GM13977 (cell line): ENCODE measurements around the gene EPS8.
"Not testable (repeated sequence)": the region's sequence is repeated elsewhere in the genome, so short reads cannot be mapped to it uniquely, and the experiment has no call there.

Experiments
- DNase-seq: peaks from one replicate; pipeline ENCODE4 v3.0.0; 2012; ENCODE audit warnings: low spot score
- in situ Hi-C: fragments of 300-500 bp; cut with MboI; formaldehyde crosslinking; loops from one replicate; pipeline ENCODE4 v1.12.0; 2022; ENCODE audit warnings: low sequenced_read_pairs, low pct_unique_long_range_greater_than_20kb, mixed read lengths, inconsistent platforms; ENCODE audit not compliant: unreplicated experiment
- TF ChIP-seq, protein P1 (sequence below): IDR thresholded peaks from 2 replicates; pipeline ENCODE4 v1.5.1; 2012; ENCODE audit warnings: mild to moderate bottlenecking, control low read depth; ENCODE audit not compliant: insufficient read depth; ENCODE audit errors: extremely low read depth, missing control alignments

Gene EPS8

DNA sequence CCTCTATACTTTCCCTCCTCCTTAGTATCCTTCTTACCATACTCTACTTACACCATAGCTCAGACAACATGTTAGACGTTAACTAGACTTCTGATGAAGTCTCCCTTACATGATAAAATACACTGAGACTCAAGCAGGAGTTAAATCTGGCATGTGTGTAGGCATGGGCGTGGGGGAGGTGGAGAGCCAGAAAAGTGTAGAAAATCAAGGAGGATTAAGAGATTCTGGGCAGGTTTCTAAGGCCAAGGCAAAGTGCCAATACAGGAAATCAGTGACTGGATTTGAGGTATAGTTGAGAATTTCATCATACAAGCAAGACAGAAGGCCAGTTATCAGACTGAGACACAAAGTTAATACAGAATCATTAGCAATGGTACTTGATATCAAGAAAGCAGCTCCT is 37.4 kb downstream of the EPS8 start:
- TF ChIP-seq, protein P1, sequence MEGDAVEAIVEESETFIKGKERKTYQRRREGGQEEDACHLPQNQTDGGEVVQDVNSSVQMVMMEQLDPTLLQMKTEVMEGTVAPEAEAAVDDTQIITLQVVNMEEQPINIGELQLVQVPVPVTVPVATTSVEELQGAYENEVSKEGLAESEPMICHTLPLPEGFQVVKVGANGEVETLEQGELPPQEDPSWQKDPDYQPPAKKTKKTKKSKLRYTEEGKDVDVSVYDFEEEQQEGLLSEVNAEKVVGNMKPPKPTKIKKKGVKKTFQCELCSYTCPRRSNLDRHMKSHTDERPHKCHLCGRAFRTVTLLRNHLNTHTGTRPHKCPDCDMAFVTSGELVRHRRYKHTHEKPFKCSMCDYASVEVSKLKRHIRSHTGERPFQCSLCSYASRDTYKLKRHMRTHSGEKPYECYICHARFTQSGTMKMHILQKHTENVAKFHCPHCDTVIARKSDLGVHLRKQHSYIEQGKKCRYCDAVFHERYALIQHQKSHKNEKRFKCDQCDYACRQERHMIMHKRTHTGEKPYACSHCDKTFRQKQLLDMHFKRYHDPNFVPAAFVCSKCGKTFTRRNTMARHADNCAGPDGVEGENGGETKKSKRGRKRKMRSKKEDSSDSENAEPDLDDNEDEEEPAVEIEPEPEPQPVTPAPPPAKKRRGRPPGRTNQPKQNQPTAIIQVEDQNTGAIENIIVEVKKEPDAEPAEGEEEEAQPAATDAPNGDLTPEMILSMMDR: no peak
- in situ Hi-C loops: no loop called here
- no peak for DNase-seq

DNA sequence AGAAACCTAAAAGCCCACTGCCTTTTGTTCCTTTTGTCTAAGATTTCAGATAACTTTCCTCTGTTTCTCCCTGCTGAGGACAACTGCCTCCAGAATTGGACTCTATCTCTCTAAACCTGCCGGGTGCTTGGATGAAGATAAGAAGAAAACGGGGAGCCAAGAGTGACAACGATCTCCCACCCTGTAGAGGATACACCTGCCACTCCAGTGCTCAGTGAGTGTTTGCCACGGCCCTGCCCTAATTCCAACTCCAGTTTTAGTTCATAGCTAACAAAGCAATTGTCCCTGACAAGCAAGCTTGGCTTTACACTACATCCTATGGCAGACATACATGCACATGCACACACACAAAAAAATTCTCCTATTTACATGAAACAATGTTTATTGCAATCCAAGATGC is 39.3 kb downstream of the EPS8 start:
- no peak for DNase-seq
- in situ Hi-C loops: no loop called here
- TF ChIP-seq, protein P1: no peak

DNA sequence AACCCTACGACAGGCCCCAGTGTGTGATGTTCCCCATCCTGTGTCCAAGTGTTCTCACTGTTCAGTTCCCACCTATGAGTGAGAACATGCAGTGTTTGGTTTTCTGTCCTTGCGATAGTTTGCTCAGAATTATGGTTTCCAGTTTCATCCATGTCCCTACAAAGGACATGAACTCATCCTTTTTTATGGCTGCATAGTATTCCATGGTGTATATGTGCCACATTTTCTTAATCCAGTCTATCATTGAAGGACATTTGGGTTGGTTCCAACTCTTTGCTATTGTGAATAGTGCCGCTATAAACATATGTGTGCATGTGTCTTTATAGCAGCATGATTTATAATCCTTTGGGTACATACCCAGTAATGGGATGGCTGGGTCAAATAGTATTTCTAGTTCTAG is 47.3 kb downstream of the EPS8 start:
- DNase-seq, in situ Hi-C loops: not testable (repeated sequence)

DNA sequence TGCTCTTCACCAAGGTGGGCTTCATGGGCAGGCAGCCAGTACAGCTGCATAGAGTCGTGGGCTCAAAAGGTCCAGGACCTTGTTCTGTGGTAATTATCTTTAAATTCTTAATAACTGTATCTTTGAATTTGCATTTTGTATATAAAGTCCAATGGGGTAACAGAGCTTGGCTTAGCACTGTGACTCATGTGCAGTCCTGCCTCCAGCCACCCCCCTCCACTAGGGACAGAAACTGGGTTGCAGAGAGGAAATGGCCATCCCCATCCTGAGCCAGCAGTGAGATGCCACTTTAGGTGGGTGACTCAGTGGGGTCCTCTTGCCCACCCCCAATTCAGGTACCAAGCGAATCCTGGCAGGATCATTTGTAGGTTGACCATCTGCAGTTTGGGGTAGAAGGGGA is 48.1 kb downstream of the EPS8 start:
- DNase-seq: no peak
- in situ Hi-C loops: no loop called here
- TF ChIP-seq, protein P1: no peak

DNA sequence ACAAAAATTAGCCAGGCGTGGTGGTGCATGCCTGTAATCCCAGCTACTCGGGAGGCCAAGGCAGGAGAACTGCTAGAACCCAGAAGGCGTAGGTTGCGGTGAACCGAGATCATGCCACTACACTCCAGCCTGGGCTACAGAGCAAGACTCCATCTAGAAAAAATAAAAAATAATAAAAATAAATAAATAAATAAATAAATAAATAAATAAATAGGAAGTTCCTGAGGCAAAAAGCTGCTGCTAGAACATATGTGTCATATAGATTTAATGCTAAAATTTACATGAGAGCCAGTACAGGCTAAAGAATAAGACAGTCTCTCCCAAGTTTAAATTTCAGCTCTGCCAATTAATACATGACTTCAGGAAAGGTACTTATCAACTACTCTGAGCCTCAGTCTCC is 48.8 kb downstream of the EPS8 start:
- in situ Hi-C loops, DNase-seq: not testable (repeated sequence)

DNA sequence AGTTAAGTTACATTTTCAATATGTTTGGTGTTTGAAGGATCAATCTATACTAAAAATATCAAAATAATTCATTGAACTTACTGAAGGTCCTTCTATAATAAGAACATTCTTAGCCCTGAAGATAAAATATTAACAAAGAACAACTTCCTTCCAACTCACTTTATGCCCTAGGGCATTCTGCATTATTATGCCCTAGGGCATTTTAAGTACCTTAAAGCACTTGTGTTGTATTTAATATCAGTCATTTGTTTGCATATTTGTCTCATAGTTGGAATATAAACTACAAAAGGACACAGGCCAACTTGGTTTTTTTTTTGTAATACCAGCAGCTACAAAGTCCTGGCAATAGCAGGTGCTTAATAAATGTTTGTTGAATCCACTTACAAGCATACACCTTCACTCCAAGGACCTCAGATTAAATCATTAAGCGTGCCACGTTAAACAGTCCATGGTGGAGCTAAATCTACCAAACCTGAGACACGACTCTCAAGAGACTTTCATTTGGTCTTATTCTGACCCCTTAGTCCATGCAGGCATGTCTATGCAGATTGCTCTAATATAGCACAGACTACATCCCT is 50.7 kb downstream of the EPS8 start:
- in situ Hi-C loops: no loop called here

DNA sequence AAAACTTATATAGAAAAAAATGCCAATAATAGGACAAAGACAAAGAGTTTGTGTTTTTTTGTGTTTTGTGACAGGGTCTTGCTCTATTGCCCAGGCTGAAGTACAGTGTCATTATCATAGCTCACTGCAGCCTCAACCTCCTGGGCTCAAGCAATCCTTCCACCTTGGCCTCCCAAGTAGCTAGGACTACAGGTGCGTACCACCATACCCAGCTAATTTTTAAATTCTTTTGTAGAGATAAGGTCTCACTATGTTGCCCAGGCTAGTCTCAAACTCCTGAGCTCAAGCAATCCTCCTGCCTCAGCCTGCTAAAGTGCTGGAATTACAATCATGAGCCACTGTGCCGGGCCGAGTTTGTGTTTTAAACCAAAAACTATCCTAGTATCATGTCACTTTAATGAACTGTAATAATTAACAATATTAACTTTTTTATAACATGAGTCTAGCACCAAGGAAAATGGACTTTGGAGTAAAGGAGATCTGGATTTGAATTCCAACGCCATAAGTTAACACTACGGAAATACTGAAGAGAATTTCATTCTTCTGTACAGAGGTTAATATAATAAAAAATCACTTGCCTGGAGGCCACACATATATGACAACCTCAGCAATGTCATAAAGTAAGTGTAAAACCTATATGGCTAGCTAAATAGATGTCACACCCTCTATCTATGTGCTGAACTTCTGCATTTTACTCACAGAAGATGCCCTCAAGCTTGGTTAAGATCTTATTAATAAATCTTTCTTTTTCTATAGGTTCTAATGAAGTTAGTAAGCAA is 53.2 kb downstream of the EPS8 start:
- TF ChIP-seq, protein P1: no peak
- no peak for DNase-seq
- in situ Hi-C loops: no loop called here

More for the DNA sequence above, 50.7 kb downstream of the EPS8 start:
- TF ChIP-seq, protein P1: no peak
- no peak for DNase-seq
